Left forelimb (tissue), 1 donor: ENCODE results near the gene CYP3A5.
"Not testable (repeated sequence)": the region's sequence is repeated elsewhere in the genome, so short reads cannot be mapped to it uniquely, and the experiment has no call there.

ENCODE experiments used
- DNase-seq: peaks from one replicate; pipeline ENCODE4 v3.0.0-alpha.2; 2018; ENCODE audit warnings: low spot score

CYP3A5 gene

GRCh38 chr7:99679400-99680191 is at the start of gene CYP3A5:
TSS of gene CYP3A5 (minus strand) at chr7:99679996. CDS start at chr7:99679896, 100 bp downstream.
- DNase-seq, result no peak

- no peak for DNase-seq
Measured at GRCh38 chr7:99728615-99729014, 48.8 kb upstream of the CYP3A5 start.

GRCh38 chr7:99723201-99723600 is 43.4 kb upstream of the CYP3A5 start:
- not testable (repeated sequence) for DNase-seq

- no peak for DNase-seq
Measured at GRCh38 chr7:99720800-99721595, 41.2 kb upstream of the CYP3A5 start.

GRCh38 chr7:99719996-99720769 is 40.4 kb upstream of the CYP3A5 start:
- no peak for DNase-seq

GRCh38 chr7:99713995-99714570 is 34.3 kb upstream of the CYP3A5 start:
- DNase-seq, result no peak

- DNase-seq, result no peak
Measured at GRCh38 chr7:99709838-99710578, 30.2 kb upstream of the CYP3A5 start.

GRCh38 chr7:99709260-99709659 is 29.5 kb upstream of the CYP3A5 start:
- no peak for DNase-seq

- DNase-seq, result no peak
Measured at GRCh38 chr7:99707096-99707495, 27.3 kb upstream of the CYP3A5 start.

- DNase-seq, result no peak
Measured at GRCh38 chr7:99699946-99700345, 20.1 kb upstream of the CYP3A5 start.

GRCh38 chr7:99698867-99699730 is 19.3 kb upstream of the CYP3A5 start:
- not testable (repeated sequence) for DNase-seq

- DNase-seq, result no peak
Measured at GRCh38 chr7:99694912-99695304, 15.1 kb upstream of the CYP3A5 start.

GRCh38 chr7:99694201-99694911 is 14.6 kb upstream of the CYP3A5 start:
- no peak for DNase-seq

- DNase-seq, result no peak
Measured at GRCh38 chr7:99693427-99694200, 13.8 kb upstream of the CYP3A5 start.

GRCh38 chr7:99693100-99693426 is 13.3 kb upstream of the CYP3A5 start:
- no peak for DNase-seq

- not testable (repeated sequence) for DNase-seq
Measured at GRCh38 chr7:99692563-99692962, 12.8 kb upstream of the CYP3A5 start.

- not testable (repeated sequence) for DNase-seq
Measured at GRCh38 chr7:99691658-99692057, 11.9 kb upstream of the CYP3A5 start.

- not testable (repeated sequence) for DNase-seq
Measured at GRCh38 chr7:99690918-99691317, 11.1 kb upstream of the CYP3A5 start.
